Sigmoid colon (tissue), 7 donors: ENCODE data around the gene TSPYL6. TPM values are rescaled to one million over a fixed set of nuclear protein-coding genes. Genes with fewer than 3 reads are reported as not detected.
A peak's percentile ranks its signal among the peaks of the same experiment; 100 is the strongest.
"Not testable (repeated sequence)": the region's sequence is repeated elsewhere in the genome, so short reads cannot be mapped to it uniquely, and the experiment has no call there.

Experiments used
- DNase-seq: peaks from one replicate; pipeline ENCODE4 v3.0.0-alpha.2; 2019
- H3K27ac ChIP-seq, 4 donors: fragments of 200-600 bp; sonication (generic); one replicate each; pipeline ENCODE4 v1.5.1; 2016 to 2019; ENCODE audit warnings: mild to moderate bottlenecking in 1 of 4
- H3K27me3 ChIP-seq, 3 donors: fragments of 200-600 bp; sonication (generic); one replicate each; pipeline ENCODE4 v1.5.1; 2019; ENCODE audit warnings: mild to moderate bottlenecking in 1 of 3
- H3K36me3 ChIP-seq, 4 donors: fragments of 200-600 bp; sonication (generic); one replicate each; pipeline ENCODE4 v1.5.1; 2016 to 2019
- H3K4me1 ChIP-seq, 4 donors: fragments of 200-600 bp; sonication (generic); one replicate each; pipeline ENCODE4 v1.5.1; 2017 to 2019
- H3K4me3 ChIP-seq, 4 donors: fragments of 200-600 bp; sonication (generic); one replicate each; pipeline ENCODE4 v1.5.1; 2017 to 2019; ENCODE audit warnings: mild to moderate bottlenecking in 2 of 4, moderate library complexity in 1 of 4
- H3K9me3 ChIP-seq, 4 donors: fragments of 200-600 bp in 3 of 4; sonication (generic) in 3 of 4; one replicate each; pipeline versions ENCODE4 v1.5.1 to v1.6.1; 2013 to 2019
- CTCF ChIP-seq, 4 experiments: fragments of 450-650 bp in 3 of 4; fragments of 200-600 bp in 1 of 4; IDR thresholded peaks; one replicate each; pipeline ENCODE4 v1.5.1; 2016 to 2019; ENCODE audit warnings: antibody characterized with exemption in 4 of 4, mild to moderate bottlenecking in 3 of 4, moderate library complexity in 2 of 4
- EP300 ChIP-seq, 4 donors: sonication (generic); formaldehyde crosslinking; IDR thresholded peaks; one replicate each; pipeline ENCODE4 v1.6.1; 2017; ENCODE audit warnings: antibody characterized with exemption in 4 of 4
- POLR2A ChIP-seq, 2 donors: fragments of 450-650 bp; IDR thresholded peaks; one replicate each; pipeline ENCODE4 v1.6.1; 2016; ENCODE audit warnings: antibody characterized with exemption in 2 of 2, mild to moderate bottlenecking in 2 of 2, moderate library complexity in 2 of 2
- POLR2AphosphoS5 ChIP-seq, 4 donors: sonication (generic); formaldehyde crosslinking; IDR thresholded peaks; one replicate each; pipeline ENCODE4 v1.6.1; 2017; ENCODE audit warnings: antibody characterized with exemption in 4 of 4
- WGBS, 2 donors: extraction: QIAGEN DNeasy Blood & Tissue Kit; methylation state at CpG; one replicate each; pipeline ENCODE4 v1.1.7; 2013; 5-methylcytosine and 5-hydroxymethylcytosine counted together
- intact Hi-C: fragments of 100-400 bp; cut with DNase I; formaldehyde crosslinking; loops from one replicate; pipeline ENCODE4 v1.15.1; 2023
- polyA plus RNA-seq, 3 donors: library from polyadenylated mRNA; stranded (reverse); fragments of 200-250 nt; gene quantifications; one replicate each; pipeline ENCODE4 v1.2.3, GENCODE V29; 2013
- total RNA-seq, 4 donors: library from RNA; depleted of rRNA; stranded (reverse); fragments of >200 nt; gene quantifications; one replicate each; pipeline ENCODE4 v1.1.0, GENCODE V29; 2016
- donor health status: healthy with polysubstance abuse.
- donor health status: Bipolar disorder and iron deficiency.
- donor health status: healthy.

TSPYL6 gene
- total and polyA plus RNA-seq, 7 donors = 0.16 TPM; not detected in 6

GRCh38 chr2:54271189-54271588, 15.2 kb upstream of the TSPYL6 start:
- H3K27ac ChIP-seq = no peak overlapping the region
- 92 to 93% methylated on average over 4 of the region's 4 CpGs for WGBS, 2 donors
- no peaks in the 10 kb centered on the region for H3K9me3 ChIP-seq
- TF ChIP-seq EP300 (IDR thresholded peaks at IDR 0.05) = no peak
- no peak for TF ChIP-seq CTCF (IDR thresholded peaks at IDR 0.05)
- no peak for TF ChIP-seq POLR2A (IDR thresholded peaks at IDR 0.05)
- no peak for TF ChIP-seq POLR2AphosphoS5 (IDR thresholded peaks at IDR 0.05)
- DNase-seq = no peak
- H3K4me3 ChIP-seq = no peak overlapping the region
- H3K36me3 ChIP-seq = no peaks in the 10 kb centered on the region
- no peaks in the 10 kb centered on the region for H3K4me1 ChIP-seq
- H3K27me3 ChIP-seq = no peaks in the 10 kb centered on the region
- intact Hi-C loops = no loop called here

DNA sequence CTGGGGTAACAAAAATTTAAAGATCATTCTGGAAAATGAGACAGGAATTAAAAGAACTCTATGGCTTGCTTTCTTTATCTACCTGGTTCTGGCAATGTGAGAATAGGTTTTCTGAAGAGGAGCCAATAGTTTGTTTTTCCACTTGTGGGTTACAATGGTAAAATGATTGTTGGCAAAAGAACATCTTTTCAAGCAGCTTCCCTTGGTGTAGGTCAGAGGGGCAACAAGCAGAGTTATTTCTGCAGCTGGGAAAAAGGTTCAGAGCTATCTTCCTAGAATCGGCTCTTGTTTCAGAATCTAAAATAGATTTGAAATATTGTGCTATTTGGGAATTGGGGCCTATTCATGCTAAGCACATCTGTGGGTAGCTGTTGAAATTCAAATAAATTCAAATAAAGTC, 11.5 kb upstream of the TSPYL6 start:
- Histone ChIP-seq H3K36me3 (no peaks in the 10 kb centered on the region), H3K4me3 (no peak overlapping the region), H3K27me3 (no peaks in the 10 kb centered on the region), H3K4me1 (no peaks in the 10 kb centered on the region), H3K27ac (no peak overlapping the region), H3K9me3 (no peaks in the 10 kb centered on the region)
- 89 to 94% methylated on average over 1 of the region's 1 CpG for WGBS, 2 donors
- TF ChIP-seq POLR2AphosphoS5 (IDR thresholded peaks at IDR 0.05) (no peak), POLR2A (IDR thresholded peaks at IDR 0.05) (no peak), EP300 (IDR thresholded peaks at IDR 0.05) (no peak), CTCF (IDR thresholded peaks at IDR 0.05) (no peak)
- intact Hi-C loops = no loop called here
- no peak for DNase-seq

- DNase-seq, H3K9me3 ChIP-seq, H3K36me3 ChIP-seq, H3K27ac ChIP-seq, intact Hi-C loops, H3K4me3 ChIP-seq, H3K27me3 ChIP-seq, H3K4me1 ChIP-seq: not testable (repeated sequence)
- WGBS, 2 donors = 68% methylated on average over 1 of the region's 1 CpG
Observed at GRCh38 chr2:54265081-54265480, 9.1 kb upstream of the TSPYL6 start.

DNA sequence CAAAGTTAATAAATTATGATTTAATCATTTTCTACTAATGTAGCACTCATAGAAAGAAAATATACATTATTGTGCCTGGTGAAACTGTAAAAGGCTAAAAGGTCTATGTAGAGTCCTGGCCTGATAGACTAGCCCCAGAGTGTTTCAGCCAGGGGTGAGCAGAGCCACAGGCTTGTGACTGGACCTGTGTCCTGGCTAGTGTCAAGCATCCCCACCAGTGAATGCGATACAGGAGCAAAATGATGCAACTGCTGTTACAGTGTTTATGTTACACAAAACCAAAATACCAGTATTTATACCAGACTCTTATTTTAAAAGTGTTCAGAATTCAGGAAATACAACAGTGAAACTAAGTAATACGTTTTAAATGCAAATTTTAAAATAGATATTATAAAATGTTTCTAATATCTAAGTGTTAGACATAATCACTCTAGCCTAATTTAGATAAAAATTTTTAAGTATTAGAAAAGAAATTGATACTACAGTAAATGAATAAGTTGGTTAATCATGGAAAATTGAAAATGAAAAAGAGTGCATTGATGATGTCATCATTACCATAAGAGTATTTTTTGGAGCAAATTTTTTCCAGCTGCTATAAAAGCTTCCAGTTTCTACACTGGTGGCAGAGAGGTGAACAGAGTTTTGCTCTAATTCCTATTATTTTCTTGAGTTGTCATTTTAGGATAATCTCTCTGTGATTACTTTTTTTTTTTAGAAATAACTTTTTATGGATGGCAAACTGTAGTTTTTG, 6.2 kb upstream of the TSPYL6 start:
- H3K27me3 ChIP-seq = no peaks in the 10 kb centered on the region
- no peaks in the 10 kb centered on the region for H3K9me3 ChIP-seq
- H3K36me3 ChIP-seq = no peaks in the 10 kb centered on the region
- peaks cover 0 to 9% (median 0%) of the 10 kb centered on the region in 4 donors for H3K4me1 ChIP-seq
- no peak overlapping the region for H3K4me3 ChIP-seq
- H3K27ac ChIP-seq = no peak overlapping the region
- TF ChIP-seq CTCF (IDR thresholded peaks at IDR 0.05) (no peak), POLR2AphosphoS5 (IDR thresholded peaks at IDR 0.05) (peak in 2 of 4 donors; percentile 18 to 30), POLR2A (IDR thresholded peaks at IDR 0.05) (no peak), EP300 (IDR thresholded peaks at IDR 0.05) (no peak)
- intact Hi-C loops = no loop called here
- DNase-seq = no peak
- WGBS, 2 donors = 70 to 78% methylated on average over 2 of the region's 2 CpGs

DNA sequence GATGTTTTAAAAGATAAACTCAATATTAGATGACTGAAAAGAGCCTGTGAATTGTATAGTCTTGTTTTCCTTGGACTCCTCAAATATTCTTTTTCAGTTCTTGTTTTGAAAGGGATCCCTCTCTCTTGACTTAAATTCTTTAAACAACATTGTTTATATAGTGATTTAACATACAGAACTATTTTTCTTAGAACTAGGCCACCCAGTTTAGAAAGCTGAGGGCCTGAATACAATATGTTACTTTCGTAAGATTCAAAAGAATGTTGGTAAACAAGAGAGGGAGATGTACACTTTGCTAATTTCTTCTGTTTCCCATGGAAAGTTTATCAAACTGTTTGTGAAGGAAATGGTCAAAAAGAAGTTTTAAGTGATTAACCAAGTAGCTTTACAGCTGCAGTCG, 5.5 kb upstream of the TSPYL6 start:
- H3K27me3 ChIP-seq = no peaks in the 10 kb centered on the region
- DNase-seq = no peak
- no peaks in the 10 kb centered on the region for H3K9me3 ChIP-seq
- TF ChIP-seq EP300 (IDR thresholded peaks at IDR 0.05) (no peak), POLR2AphosphoS5 (IDR thresholded peaks at IDR 0.05) (no peak), POLR2A (IDR thresholded peaks at IDR 0.05) (no peak), CTCF (IDR thresholded peaks at IDR 0.05) (no peak)
- WGBS, 2 donors = 18 to 58% methylated on average over 2 of the region's 2 CpGs
- H3K27ac ChIP-seq = no peak overlapping the region
- H3K36me3 ChIP-seq = no peaks in the 10 kb centered on the region
- no peak overlapping the region for H3K4me3 ChIP-seq
- peaks cover 0 to 9% (median 0%) of the 10 kb centered on the region in 4 donors for H3K4me1 ChIP-seq
- intact Hi-C loops = no loop called here
